Measurements from ENCODE around the gene EFCAB5. TPM values are rescaled to one million over a fixed set of nuclear protein-coding genes. Genes with fewer than 3 reads are reported as not detected.
A peak's percentile ranks its signal among the peaks of the same experiment; 100 is the strongest.

Gene EFCAB5
- polyA plus RNA-seq, 4 donors, result 0.10 to 2.7 TPM; not detected in 2

DNA sequence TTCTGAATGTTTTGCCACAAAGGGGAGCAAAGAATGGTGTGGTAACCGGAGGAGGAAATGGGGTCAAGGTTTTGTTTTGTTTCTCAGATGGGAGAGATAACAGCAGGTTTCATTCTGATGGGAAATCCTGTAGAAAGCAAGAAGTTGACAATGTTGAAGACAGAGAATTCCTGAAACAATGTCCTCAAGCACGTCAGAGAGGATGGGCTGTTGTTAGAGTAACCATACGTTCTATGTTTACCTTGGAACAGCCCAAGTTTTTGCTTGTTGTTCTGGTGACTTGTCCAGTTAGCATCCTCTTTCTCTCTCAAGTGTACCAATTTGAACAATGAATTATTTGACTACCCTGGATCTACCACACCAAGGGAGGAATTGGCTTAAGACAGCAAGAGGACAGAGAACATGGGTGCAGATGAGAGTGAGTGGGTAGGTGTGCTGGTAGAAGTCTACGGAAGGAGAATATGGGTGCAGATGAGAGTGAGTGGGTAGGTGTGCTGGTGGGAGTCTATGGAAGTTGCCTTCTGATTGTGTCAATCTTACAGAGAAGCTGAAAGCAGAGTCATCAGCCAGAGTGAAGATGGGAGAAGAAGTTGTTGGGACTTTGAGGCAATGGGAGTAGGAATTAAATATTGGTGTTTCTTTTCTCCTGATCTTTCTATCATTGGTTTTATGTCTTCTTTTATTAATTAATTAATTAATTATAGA, 160.4 kb downstream of the EFCAB5 start:
- H3K27ac ChIP-seq (ENCODE audit: low read depth in 1 of 3, low read length in 2 of 3), result no peak overlapping the region
- WGBS, 3 donors, result 52 to 55% (median 52%) methylated on average over 4 of the region's 4 CpGs
- FAIRE-seq (no peak), DNase-seq (no peak)
- H3K27me3 ChIP-seq (ENCODE audit: control insufficient read depth in 3 of 3, insufficient read depth in 3 of 3, low read length in 3 of 3), result peaks cover 0 to 3% (median 0%) of the 10 kb centered on the region in 3 donors
- H3K4me3 ChIP-seq (ENCODE audit: low read depth in 1 of 3, low read length in 3 of 3), result no peak overlapping the region
- H3K9me3 ChIP-seq (ENCODE audit: control insufficient read depth in 2 of 2, insufficient read depth in 1 of 2, low read depth in 1 of 2, low read length in 1 of 2), result no peaks in the 10 kb centered on the region
- no peaks in the 10 kb centered on the region for H3K36me3 ChIP-seq (ENCODE audit: control insufficient read depth in 3 of 3, insufficient read depth in 2 of 3, low read depth in 1 of 3, low read length in 3 of 3)
- no peaks in the 10 kb centered on the region for H3K4me1 ChIP-seq (ENCODE audit: control insufficient read depth in 3 of 3, insufficient read depth in 2 of 3, low read depth in 1 of 3, low read length in 2 of 3)

DNA sequence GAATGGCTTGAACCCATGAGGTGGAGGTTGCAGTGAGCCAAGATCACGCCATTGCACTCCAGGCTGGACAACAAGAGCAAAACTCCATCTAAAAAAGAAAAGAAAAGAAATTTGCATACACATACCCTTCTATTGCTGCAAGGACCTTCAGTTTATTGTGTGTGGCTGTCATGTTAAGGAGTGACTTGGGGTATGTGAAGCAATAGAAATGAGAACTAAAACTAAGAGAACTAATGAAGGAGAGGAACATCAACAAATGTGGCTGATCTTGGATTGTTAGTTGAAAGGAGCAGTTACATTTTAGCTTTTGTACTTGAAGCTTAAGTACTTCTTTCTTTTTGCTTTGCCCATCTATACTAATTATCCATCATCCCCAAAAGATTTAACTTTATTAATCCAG, 162.5 kb downstream of the EFCAB5 start:
- Histone ChIP-seq H3K27me3 (ENCODE audit: control insufficient read depth in 3 of 3, insufficient read depth in 3 of 3, low read length in 3 of 3) (peaks cover 0 to 3% (median 0%) of the 10 kb centered on the region in 3 donors), H3K27ac (ENCODE audit: low read depth in 1 of 3, low read length in 2 of 3) (no peak overlapping the region), H3K4me3 (ENCODE audit: low read depth in 1 of 3, low read length in 3 of 3) (no peak overlapping the region), H3K36me3 (ENCODE audit: control insufficient read depth in 3 of 3, insufficient read depth in 2 of 3, low read depth in 1 of 3, low read length in 3 of 3) (no peaks in the 10 kb centered on the region), H3K9me3 (ENCODE audit: control insufficient read depth in 2 of 2, insufficient read depth in 1 of 2, low read depth in 1 of 2, low read length in 1 of 2) (no peaks in the 10 kb centered on the region), H3K4me1 (ENCODE audit: control insufficient read depth in 3 of 3, insufficient read depth in 2 of 3, low read depth in 1 of 3, low read length in 2 of 3) (no peaks in the 10 kb centered on the region)
- no peak for FAIRE-seq
- 79 to 96% (median 95%) methylated on average over 1 of the region's 1 CpG for WGBS, 3 donors
- no peak for DNase-seq

DNA sequence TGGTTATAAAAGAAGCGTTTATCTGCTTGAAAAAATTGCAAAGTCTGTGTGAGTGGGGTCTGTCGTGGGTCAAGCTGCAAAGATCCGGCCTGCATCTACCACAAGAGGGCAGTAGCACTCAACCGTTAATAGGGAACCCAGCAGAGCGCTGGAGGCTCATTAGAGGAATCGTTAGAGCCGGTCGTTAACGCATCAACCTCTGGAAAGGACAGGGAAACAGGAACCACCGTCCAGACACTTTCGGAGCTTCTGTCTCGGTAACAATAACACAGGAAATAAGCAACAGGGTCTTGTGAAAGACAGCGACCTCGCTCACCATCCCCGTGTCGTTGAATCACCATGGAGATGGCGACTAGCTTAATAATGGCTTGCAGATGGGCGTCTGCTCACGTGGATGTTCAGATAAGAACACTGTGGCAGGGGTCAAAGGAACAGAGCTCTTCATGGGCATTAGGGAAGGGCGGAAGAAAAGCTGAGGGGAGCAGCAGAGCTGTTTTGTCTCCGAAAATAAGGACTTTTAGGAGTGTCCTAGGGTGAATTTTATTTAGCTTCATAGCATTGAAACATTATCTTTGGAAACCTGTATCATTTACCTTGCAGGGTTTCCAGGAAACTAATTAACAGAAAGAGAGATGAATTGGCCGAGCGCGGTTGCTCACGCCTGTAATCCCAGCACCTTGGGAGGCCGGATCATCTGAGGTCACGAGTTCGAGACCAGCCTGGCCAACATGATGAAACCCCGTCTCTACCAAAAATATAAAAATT, 163.3 kb downstream of the EFCAB5 start:
- WGBS, 3 donors, result 6 to 20% (median 12%) methylated on average over 29 of the region's 29 CpGs
- no peaks in the 10 kb centered on the region for H3K9me3 ChIP-seq (ENCODE audit: control insufficient read depth in 2 of 2, insufficient read depth in 1 of 2, low read depth in 1 of 2, low read length in 1 of 2)
- H3K36me3 ChIP-seq (ENCODE audit: control insufficient read depth in 3 of 3, insufficient read depth in 2 of 3, low read depth in 1 of 3, low read length in 3 of 3), result no peaks in the 10 kb centered on the region
- H3K27me3 ChIP-seq (ENCODE audit: control insufficient read depth in 3 of 3, insufficient read depth in 3 of 3, low read length in 3 of 3), result peaks cover 0 to 3% (median 0%) of the 10 kb centered on the region in 3 donors
- no peaks in the 10 kb centered on the region for H3K4me1 ChIP-seq (ENCODE audit: control insufficient read depth in 3 of 3, insufficient read depth in 2 of 3, low read depth in 1 of 3, low read length in 2 of 3)
- H3K4me3 ChIP-seq (ENCODE audit: low read depth in 1 of 3, low read length in 3 of 3), result peak overlapping the region in 2 of 3 donors; percentile 31 to 49
- peak overlapping the region; percentile 56 to 63 (median 57) for H3K27ac ChIP-seq (ENCODE audit: low read depth in 1 of 3, low read length in 2 of 3)
- no peak for FAIRE-seq
- DNase-seq, result peak; percentile 88 to 94

DNA sequence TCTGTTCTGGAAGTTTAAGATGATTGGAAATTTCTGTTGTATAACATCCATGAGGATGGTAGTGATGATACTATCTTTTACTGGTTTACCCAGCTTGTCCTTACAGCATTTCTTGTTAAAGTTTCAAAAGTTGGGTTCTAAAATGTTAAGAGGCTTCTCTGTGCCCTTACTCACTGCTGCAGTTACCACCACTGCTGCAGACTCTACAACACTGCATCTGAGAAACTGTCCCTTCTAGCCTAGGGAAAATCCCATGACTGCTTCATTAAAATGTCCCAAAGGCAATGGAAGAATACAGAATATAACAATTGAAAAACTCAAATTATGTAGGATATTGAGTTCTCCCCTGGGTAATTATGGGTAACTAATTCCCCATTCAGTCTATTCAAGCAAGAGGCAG, 171.4 kb downstream of the EFCAB5 start:
- Histone ChIP-seq H3K4me3 (ENCODE audit: low read depth in 1 of 3, low read length in 3 of 3) (no peak overlapping the region), H3K27me3 (ENCODE audit: control insufficient read depth in 3 of 3, insufficient read depth in 3 of 3, low read length in 3 of 3) (no peaks in the 10 kb centered on the region), H3K9me3 (ENCODE audit: control insufficient read depth in 2 of 2, insufficient read depth in 1 of 2, low read depth in 1 of 2, low read length in 1 of 2) (no peaks in the 10 kb centered on the region), H3K27ac (ENCODE audit: low read depth in 1 of 3, low read length in 2 of 3) (no peak overlapping the region), H3K36me3 (ENCODE audit: control insufficient read depth in 3 of 3, insufficient read depth in 2 of 3, low read depth in 1 of 3, low read length in 3 of 3) (no peaks in the 10 kb centered on the region), H3K4me1 (ENCODE audit: control insufficient read depth in 3 of 3, insufficient read depth in 2 of 3, low read depth in 1 of 3, low read length in 2 of 3) (no peaks in the 10 kb centered on the region)
- FAIRE-seq (no peak), DNase-seq (no peak)

DNA sequence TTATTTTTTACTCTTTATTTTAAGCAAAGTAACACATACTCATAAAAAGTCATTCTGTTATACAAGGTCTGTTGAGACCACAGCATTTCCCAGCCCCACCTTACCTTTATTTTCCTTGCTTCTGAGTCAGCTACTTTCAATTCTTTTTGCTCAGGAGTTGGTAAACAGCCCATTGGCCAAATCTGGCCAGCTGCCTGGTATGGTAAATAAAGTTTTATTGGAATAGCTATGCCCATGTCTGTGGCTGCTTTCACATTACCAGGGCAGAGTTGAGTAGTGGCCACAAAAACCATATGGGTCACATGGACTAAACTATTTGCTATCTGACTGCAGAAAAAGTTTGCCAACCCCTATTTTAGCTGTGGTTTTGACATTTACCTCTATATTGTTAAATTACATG, 171.8 kb downstream of the EFCAB5 start:
- H3K27me3 ChIP-seq (ENCODE audit: control insufficient read depth in 3 of 3, insufficient read depth in 3 of 3, low read length in 3 of 3), result no peaks in the 10 kb centered on the region
- no peaks in the 10 kb centered on the region for H3K36me3 ChIP-seq (ENCODE audit: control insufficient read depth in 3 of 3, insufficient read depth in 2 of 3, low read depth in 1 of 3, low read length in 3 of 3)
- H3K27ac ChIP-seq (ENCODE audit: low read depth in 1 of 3, low read length in 2 of 3), result no peak overlapping the region
- FAIRE-seq (no peak), DNase-seq (peak in 1 of 2 donors; percentile 15)
- no peak overlapping the region for H3K4me3 ChIP-seq (ENCODE audit: low read depth in 1 of 3, low read length in 3 of 3)
- peaks cover 0 to 3% (median 0%) of the 10 kb centered on the region in 3 donors for H3K4me1 ChIP-seq (ENCODE audit: control insufficient read depth in 3 of 3, insufficient read depth in 2 of 3, low read depth in 1 of 3, low read length in 2 of 3)
- no peaks in the 10 kb centered on the region for H3K9me3 ChIP-seq (ENCODE audit: control insufficient read depth in 2 of 2, insufficient read depth in 1 of 2, low read depth in 1 of 2, low read length in 1 of 2)

DNA sequence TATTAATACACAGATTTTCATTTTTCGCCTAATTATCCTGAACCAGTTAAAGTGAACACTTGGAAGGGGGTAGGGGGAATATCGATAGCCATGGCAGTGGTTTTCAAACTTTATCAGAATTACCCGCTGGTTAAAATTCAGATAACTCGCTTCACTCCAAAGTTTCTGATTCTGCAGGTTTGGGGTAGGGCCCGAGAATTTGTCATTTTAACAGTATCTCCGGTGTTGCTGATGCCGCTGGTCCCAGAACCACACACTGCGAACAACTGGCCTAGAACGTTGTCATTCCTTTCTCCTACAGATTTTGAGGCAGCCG, 174.9 kb downstream of the EFCAB5 start:
- FAIRE-seq (no peak), DNase-seq (no peak)
- Histone ChIP-seq H3K9me3 (ENCODE audit: control insufficient read depth in 2 of 2, insufficient read depth in 1 of 2, low read depth in 1 of 2, low read length in 1 of 2) (no peaks in the 10 kb centered on the region), H3K4me1 (ENCODE audit: control insufficient read depth in 3 of 3, insufficient read depth in 2 of 3, low read depth in 1 of 3, low read length in 2 of 3) (peaks cover 0 to 4% (median 0%) of the 10 kb centered on the region in 3 donors), H3K27ac (ENCODE audit: low read depth in 1 of 3, low read length in 2 of 3) (peak overlapping the region; percentile 71 to 98 (median 95)), H3K27me3 (ENCODE audit: control insufficient read depth in 3 of 3, insufficient read depth in 3 of 3, low read length in 3 of 3) (no peaks in the 10 kb centered on the region), H3K4me3 (ENCODE audit: low read depth in 1 of 3, low read length in 3 of 3) (peak overlapping the region; percentile 69 to 96 (median 78)), H3K36me3 (ENCODE audit: control insufficient read depth in 3 of 3, insufficient read depth in 2 of 3, low read depth in 1 of 3, low read length in 3 of 3) (peaks cover 0 to 11% (median 0%) of the 10 kb centered on the region in 3 donors)
- WGBS, 3 donors, result 8 to 10% (median 9%) methylated on average over 10 of the region's 10 CpGs

DNA sequence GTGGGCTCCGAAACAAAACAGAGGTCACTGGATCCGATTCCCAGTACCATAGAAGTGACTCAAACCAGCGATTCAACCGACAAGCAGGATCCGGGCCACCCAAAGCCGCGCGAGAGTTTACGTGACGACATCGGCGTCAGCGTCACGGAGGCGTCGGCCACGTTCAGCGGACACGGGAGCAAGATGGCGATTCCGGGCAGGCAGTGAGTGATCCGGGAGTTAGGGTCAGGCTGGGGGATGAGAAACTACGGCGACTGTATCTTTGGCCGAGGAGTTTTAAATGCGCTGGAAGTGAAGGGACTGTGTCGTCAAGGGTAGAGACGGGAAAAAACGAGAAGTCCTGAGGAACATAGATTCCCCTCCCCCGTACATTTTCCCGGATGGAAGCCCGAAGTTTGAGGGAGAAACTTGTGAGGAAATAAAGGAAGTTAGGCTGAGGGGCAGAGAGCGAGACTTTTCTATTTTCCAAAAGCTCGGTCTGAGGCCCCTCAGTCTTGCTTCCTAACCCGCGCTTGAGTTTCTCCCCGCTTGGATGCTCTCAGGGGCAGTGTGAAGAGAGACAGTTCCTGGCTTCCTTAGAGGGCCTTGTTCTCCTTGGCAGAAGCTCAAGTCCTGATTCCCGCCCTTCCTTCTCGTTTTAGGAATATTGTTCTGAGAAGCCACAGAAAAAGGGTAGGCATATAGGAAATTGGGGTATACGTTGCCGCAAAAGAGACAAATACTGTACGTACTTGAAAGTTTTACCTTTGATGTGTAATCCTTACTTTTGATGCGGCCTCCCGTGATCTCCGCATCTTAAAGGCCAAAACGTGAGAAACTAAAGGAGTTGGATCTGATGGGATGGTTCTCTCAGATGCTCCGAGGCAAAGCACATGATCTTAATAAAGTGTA, 175.5 kb downstream of the EFCAB5 start, which contains the start of gene NSRP1:
Gene NSRP1 (plus strand): TSS at position 156 of the 891 bp plus-strand sequence. CDS start 28 bp downstream, at position 184.
- 0% methylated on average over 47 of the region's 47 CpGs for WGBS, 3 donors
- Histone ChIP-seq H3K27me3 (ENCODE audit: control insufficient read depth in 3 of 3, insufficient read depth in 3 of 3, low read length in 3 of 3) (no peaks in the 10 kb centered on the region), H3K9me3 (ENCODE audit: control insufficient read depth in 2 of 2, insufficient read depth in 1 of 2, low read depth in 1 of 2, low read length in 1 of 2) (no peaks in the 10 kb centered on the region), H3K4me3 (ENCODE audit: low read depth in 1 of 3, low read length in 3 of 3) (peak within 1 kb of the TSS; percentile 69 to 96 (median 78)), H3K4me1 (ENCODE audit: control insufficient read depth in 3 of 3, insufficient read depth in 2 of 3, low read depth in 1 of 3, low read length in 2 of 3) (peaks cover 0 to 4% (median 0%) of the 10 kb centered on the region in 3 donors), H3K27ac (ENCODE audit: low read depth in 1 of 3, low read length in 2 of 3) (peak within 1 kb of the TSS; percentile 95 to 98 (median 97)), H3K36me3 (ENCODE audit: control insufficient read depth in 3 of 3, insufficient read depth in 2 of 3, low read depth in 1 of 3, low read length in 3 of 3) (peaks cover 0 to 15% (median 0%) of the 10 kb centered on the region in 3 donors)
- peak; percentile 96 to 98 for DNase-seq
- FAIRE-seq, result no peak

DNA sequence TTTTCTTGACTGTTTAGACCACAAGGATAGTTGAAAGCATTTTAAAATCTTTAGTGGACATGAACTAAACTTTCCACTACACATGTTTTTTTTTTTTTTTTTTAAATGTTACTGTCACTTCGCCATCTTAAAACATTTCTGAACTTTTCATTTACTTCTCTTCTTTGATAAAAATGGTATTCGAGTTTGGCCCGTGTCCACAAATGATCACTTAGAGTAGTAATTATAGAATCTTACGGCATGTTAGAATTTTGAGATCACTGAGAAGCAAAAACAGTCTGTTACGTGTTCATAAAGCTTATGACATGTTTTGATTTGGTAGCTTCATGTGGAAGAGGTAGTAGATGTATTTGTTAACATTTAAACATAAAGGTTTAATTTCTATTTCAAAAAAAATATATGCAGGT, 176.2 kb downstream of the EFCAB5 start:
- FAIRE-seq (no peak), DNase-seq (no peak)
- Histone ChIP-seq H3K27me3 (ENCODE audit: control insufficient read depth in 3 of 3, insufficient read depth in 3 of 3, low read length in 3 of 3) (no peaks in the 10 kb centered on the region), H3K4me1 (ENCODE audit: control insufficient read depth in 3 of 3, insufficient read depth in 2 of 3, low read depth in 1 of 3, low read length in 2 of 3) (peaks cover 0 to 4% (median 0%) of the 10 kb centered on the region in 3 donors), H3K4me3 (ENCODE audit: low read depth in 1 of 3, low read length in 3 of 3) (peak overlapping the region in 1 of 3 donors; percentile 78), H3K27ac (ENCODE audit: low read depth in 1 of 3, low read length in 2 of 3) (peak overlapping the region in 1 of 3 donors; percentile 95), H3K9me3 (ENCODE audit: control insufficient read depth in 2 of 2, insufficient read depth in 1 of 2, low read depth in 1 of 2, low read length in 1 of 2) (no peaks in the 10 kb centered on the region), H3K36me3 (ENCODE audit: control insufficient read depth in 3 of 3, insufficient read depth in 2 of 3, low read depth in 1 of 3, low read length in 3 of 3) (peaks cover 0 to 18% (median 0%) of the 10 kb centered on the region in 3 donors)
- WGBS, 3 donors, result 21 to 29% (median 25%) methylated on average over 5 of the region's 5 CpGs
